ENCODE results near the gene LRCOL1.

DNA sequence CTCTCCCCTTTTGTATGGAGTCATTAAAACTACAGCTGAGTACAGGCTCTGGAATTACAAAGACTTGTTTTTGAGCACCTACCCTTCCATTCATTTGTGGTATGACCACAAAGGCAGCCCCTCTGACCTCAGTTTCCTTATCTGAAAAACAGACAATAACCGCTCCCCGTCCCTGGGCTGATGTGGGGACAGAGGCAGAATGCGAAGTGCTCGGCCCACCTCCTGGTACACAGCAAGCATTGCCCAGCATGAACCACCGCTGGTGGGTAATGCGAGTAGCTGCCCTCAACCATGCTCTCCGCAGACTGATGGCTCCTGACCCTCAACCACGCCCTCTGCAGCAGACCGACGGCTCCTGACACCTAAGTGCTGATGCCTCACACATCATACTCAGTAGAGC is 30.6 kb upstream of the LRCOL1 start:
- TF ChIP-seq, protein P1, sequence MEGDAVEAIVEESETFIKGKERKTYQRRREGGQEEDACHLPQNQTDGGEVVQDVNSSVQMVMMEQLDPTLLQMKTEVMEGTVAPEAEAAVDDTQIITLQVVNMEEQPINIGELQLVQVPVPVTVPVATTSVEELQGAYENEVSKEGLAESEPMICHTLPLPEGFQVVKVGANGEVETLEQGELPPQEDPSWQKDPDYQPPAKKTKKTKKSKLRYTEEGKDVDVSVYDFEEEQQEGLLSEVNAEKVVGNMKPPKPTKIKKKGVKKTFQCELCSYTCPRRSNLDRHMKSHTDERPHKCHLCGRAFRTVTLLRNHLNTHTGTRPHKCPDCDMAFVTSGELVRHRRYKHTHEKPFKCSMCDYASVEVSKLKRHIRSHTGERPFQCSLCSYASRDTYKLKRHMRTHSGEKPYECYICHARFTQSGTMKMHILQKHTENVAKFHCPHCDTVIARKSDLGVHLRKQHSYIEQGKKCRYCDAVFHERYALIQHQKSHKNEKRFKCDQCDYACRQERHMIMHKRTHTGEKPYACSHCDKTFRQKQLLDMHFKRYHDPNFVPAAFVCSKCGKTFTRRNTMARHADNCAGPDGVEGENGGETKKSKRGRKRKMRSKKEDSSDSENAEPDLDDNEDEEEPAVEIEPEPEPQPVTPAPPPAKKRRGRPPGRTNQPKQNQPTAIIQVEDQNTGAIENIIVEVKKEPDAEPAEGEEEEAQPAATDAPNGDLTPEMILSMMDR (IDR thresholded peaks at IDR 0.05): no peak
- TF ChIP-seq POLR2A (IDR thresholded peaks at IDR 0.05): no peak

Data from adrenal gland (tissue), 5 donors.